K562 (cell line): Measurements from ENCODE around the gene NT5DC4. TPM values are rescaled to one million over a fixed set of nuclear protein-coding genes. Genes with fewer than 3 reads are reported as not detected.

Experiments
- MTA3 ChIP-seq: fragments of 450-650 bp; formaldehyde crosslinking; IDR thresholded peaks from 2 replicates; pipeline ENCODE4 v1.6.1; 2017; ENCODE audit warnings: mild to moderate bottlenecking, borderline replicate concordance
- RNF2 ChIP-seq: sonication (generic); IDR thresholded peaks from 2 replicates; pipeline ENCODE4 v1.6.1; 2016
- SMARCE1 ChIP-seq: fragments of 450-650 bp; IDR thresholded peaks from 2 replicates; pipeline ENCODE4 v1.7.1; 2016; ENCODE audit warnings: mild to moderate bottlenecking
- TCF7 ChIP-seq: sonication (generic); IDR thresholded peaks from 2 replicates; pipeline ENCODE4 v1.6.1; 2016; ENCODE audit warnings: antibody characterized with exemption, borderline replicate concordance
- polyA plus RNA-seq, 8 experiments: library from polyadenylated mRNA; depleted of rRNA in 4 of 8; stranded (reverse) in 5 of 8; unstranded in 3 of 8; fragments of >200 nt; fragmentation: Nextera tagmentation in 2 of 8; fragmentation: Illumina TruSeq in 1 of 8; extraction: Ambion mirVana in 2 of 8; extraction: Trizol in 1 of 8; gene quantifications; 2 replicates each; pipeline versions ENCODE4 v1.2.1 to v1.2.3, GENCODE V29; 2011 to 2014; ENCODE audit warnings: inconsistent platforms in 1 of 8, missing spikeins in 1 of 8
- total RNA-seq, 7 experiments: library from RNA; depleted of rRNA in 6 of 7; stranded (reverse); fragments of >200 nt in 6 of 7; fragmentation: Illumina TruSeq in 2 of 7; extraction: Trizol in 2 of 7; gene quantifications; 2 replicates each; pipeline versions ENCODE4 v1.2.1 to v1.2.3, GENCODE V29; 2011 to 2021; ENCODE audit warnings: low replicate concordance in 1 of 7
- TF ChIP-seq, protein P1 (sequence below), 2 experiments: fragments of 450-650 bp in 1 of 2; IDR thresholded peaks; 2 replicates each; pipeline ENCODE4 v1.6.1; 2011 to 2017; ENCODE audit warnings: low read depth in 2 of 2, antibody characterized with exemption in 1 of 2, borderline replicate concordance in 1 of 2, low read length in 1 of 2, mild to moderate bottlenecking in 1 of 2, mixed read lengths in 1 of 2; ENCODE audit not compliant: control insufficient read depth in 1 of 2
- TF ChIP-seq, protein P2 (sequence below): fragments of 450-650 bp; IDR thresholded peaks from 2 replicates; pipeline ENCODE4 v1.6.1; 2016; ENCODE audit warnings: mild to moderate bottlenecking
- TF ChIP-seq, protein P3 (sequence below), 2 experiments: fragments of 150-350 bp in 1 of 2; IDR thresholded peaks; 2 replicates each; pipeline ENCODE4 v1.6.1; 2012 to 2016; ENCODE audit warnings: low read depth in 2 of 2, low read length in 2 of 2, mild to moderate bottlenecking in 1 of 2, moderate library complexity in 1 of 2
- TF ChIP-seq, protein P4 (sequence below), 2 experiments: fragments of 450-650 bp; IDR thresholded peaks; 2 replicates each; pipeline ENCODE4 v1.6.1; 2018; ENCODE audit warnings: mild to moderate bottlenecking in 2 of 2, low read depth in 1 of 2; ENCODE audit not compliant: partially characterized antibody in 2 of 2
- TF ChIP-seq, protein P5 (sequence below): sonication (generic); formaldehyde crosslinking; IDR thresholded peaks from 2 replicates; pipeline ENCODE4 v1.9.0; 2022; ENCODE audit warnings: mild to moderate bottlenecking, missing genetic modification reagents

The NT5DC4 gene
- total and polyA plus RNA-seq, 9 of the 15 experiments (the other 6 are each of a cell fraction or from before 2014, with no cell fraction given): 0.44 to 6.9 (median 2.5) TPM

DNA sequence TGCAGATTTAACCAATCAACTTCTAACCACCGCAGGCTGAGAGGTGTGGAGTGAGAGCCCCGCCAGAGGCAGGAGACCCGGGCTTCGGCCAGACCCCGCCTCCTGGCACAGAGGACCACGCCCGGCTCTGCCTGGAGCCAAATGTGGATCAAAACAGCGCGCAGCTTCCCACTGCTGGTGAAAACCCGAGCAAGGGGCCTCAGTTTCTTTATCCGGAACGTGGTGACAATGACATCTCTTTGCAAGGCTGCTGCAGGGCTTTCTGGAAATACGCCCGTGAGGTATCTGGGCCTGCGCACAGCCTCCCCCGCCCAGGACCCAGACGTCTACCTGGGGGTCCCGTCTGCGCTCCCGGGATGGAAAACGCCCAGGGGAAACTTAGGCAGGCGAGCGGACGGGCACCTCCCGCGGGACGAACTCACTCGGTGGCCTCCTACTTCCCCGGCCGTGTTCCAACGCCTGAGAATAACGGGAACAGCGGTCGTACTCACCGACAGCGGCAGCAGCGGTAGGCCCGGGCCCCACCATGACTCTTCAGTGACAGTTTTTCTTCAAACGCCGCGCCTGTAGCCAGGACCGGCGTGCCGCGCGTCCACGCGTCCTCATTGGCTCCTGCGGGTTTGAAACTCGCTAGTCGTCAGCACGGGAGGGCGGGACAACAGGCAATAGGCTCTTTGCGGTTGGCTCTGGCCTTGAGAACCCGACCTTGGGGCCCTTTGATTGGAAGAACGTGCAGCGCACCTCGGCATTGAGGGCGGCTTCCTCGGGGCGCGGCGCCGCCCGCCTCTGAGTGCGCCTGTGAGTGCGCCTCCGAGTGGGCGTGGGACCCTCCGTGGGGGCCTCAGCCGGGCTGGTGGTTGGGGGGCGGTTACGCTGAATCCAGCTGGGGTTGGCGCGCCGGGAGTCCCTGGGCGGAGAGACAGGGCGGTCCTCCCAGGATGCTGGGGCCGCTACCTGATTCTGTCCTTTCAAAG lies 43.5 kb downstream of the NT5DC4 start, which contains the start of gene CKAP2L (continued):
- TF ChIP-seq, protein P1, sequence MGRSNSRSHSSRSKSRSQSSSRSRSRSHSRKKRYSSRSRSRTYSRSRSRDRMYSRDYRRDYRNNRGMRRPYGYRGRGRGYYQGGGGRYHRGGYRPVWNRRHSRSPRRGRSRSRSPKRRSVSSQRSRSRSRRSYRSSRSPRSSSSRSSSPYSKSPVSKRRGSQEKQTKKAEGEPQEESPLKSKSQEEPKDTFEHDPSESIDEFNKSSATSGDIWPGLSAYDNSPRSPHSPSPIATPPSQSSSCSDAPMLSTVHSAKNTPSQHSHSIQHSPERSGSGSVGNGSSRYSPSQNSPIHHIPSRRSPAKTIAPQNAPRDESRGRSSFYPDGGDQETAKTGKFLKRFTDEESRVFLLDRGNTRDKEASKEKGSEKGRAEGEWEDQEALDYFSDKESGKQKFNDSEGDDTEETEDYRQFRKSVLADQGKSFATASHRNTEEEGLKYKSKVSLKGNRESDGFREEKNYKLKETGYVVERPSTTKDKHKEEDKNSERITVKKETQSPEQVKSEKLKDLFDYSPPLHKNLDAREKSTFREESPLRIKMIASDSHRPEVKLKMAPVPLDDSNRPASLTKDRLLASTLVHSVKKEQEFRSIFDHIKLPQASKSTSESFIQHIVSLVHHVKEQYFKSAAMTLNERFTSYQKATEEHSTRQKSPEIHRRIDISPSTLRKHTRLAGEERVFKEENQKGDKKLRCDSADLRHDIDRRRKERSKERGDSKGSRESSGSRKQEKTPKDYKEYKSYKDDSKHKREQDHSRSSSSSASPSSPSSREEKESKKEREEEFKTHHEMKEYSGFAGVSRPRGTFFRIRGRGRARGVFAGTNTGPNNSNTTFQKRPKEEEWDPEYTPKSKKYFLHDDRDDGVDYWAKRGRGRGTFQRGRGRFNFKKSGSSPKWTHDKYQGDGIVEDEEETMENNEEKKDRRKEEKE (IDR thresholded peaks at IDR 0.05; ENCODE audit: borderline replicate concordance in 1 of 2, control insufficient read depth in 1 of 2, low read depth in 2 of 2, low read length in 1 of 2): no peak
- TF ChIP-seq SMARCE1 (no peak), TCF7 (0 out of 2 replicates have a peak, but pooled peaks have one; percentile 8), RNF2 (peak; percentile 73; the same call in 1 of the 2 replicates), MTA3 (peak; percentile 56; the same call in 1 of the 2 replicates)
- TF ChIP-seq, protein P2, sequence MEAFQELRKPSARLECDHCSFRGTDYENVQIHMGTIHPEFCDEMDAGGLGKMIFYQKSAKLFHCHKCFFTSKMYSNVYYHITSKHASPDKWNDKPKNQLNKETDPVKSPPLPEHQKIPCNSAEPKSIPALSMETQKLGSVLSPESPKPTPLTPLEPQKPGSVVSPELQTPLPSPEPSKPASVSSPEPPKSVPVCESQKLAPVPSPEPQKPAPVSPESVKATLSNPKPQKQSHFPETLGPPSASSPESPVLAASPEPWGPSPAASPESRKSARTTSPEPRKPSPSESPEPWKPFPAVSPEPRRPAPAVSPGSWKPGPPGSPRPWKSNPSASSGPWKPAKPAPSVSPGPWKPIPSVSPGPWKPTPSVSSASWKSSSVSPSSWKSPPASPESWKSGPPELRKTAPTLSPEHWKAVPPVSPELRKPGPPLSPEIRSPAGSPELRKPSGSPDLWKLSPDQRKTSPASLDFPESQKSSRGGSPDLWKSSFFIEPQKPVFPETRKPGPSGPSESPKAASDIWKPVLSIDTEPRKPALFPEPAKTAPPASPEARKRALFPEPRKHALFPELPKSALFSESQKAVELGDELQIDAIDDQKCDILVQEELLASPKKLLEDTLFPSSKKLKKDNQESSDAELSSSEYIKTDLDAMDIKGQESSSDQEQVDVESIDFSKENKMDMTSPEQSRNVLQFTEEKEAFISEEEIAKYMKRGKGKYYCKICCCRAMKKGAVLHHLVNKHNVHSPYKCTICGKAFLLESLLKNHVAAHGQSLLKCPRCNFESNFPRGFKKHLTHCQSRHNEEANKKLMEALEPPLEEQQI: peak; percentile 97
- TF ChIP-seq, protein P3, sequence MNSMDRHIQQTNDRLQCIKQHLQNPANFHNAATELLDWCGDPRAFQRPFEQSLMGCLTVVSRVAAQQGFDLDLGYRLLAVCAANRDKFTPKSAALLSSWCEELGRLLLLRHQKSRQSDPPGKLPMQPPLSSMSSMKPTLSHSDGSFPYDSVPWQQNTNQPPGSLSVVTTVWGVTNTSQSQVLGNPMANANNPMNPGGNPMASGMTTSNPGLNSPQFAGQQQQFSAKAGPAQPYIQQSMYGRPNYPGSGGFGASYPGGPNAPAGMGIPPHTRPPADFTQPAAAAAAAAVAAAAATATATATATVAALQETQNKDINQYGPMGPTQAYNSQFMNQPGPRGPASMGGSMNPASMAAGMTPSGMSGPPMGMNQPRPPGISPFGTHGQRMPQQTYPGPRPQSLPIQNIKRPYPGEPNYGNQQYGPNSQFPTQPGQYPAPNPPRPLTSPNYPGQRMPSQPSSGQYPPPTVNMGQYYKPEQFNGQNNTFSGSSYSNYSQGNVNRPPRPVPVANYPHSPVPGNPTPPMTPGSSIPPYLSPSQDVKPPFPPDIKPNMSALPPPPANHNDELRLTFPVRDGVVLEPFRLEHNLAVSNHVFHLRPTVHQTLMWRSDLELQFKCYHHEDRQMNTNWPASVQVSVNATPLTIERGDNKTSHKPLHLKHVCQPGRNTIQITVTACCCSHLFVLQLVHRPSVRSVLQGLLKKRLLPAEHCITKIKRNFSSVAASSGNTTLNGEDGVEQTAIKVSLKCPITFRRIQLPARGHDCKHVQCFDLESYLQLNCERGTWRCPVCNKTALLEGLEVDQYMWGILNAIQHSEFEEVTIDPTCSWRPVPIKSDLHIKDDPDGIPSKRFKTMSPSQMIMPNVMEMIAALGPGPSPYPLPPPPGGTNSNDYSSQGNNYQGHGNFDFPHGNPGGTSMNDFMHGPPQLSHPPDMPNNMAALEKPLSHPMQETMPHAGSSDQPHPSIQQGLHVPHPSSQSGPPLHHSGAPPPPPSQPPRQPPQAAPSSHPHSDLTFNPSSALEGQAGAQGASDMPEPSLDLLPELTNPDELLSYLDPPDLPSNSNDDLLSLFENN (IDR thresholded peaks at IDR 0.05; ENCODE audit: low read depth in 2 of 2, low read length in 2 of 2): no peak
- TF ChIP-seq, protein P4, sequence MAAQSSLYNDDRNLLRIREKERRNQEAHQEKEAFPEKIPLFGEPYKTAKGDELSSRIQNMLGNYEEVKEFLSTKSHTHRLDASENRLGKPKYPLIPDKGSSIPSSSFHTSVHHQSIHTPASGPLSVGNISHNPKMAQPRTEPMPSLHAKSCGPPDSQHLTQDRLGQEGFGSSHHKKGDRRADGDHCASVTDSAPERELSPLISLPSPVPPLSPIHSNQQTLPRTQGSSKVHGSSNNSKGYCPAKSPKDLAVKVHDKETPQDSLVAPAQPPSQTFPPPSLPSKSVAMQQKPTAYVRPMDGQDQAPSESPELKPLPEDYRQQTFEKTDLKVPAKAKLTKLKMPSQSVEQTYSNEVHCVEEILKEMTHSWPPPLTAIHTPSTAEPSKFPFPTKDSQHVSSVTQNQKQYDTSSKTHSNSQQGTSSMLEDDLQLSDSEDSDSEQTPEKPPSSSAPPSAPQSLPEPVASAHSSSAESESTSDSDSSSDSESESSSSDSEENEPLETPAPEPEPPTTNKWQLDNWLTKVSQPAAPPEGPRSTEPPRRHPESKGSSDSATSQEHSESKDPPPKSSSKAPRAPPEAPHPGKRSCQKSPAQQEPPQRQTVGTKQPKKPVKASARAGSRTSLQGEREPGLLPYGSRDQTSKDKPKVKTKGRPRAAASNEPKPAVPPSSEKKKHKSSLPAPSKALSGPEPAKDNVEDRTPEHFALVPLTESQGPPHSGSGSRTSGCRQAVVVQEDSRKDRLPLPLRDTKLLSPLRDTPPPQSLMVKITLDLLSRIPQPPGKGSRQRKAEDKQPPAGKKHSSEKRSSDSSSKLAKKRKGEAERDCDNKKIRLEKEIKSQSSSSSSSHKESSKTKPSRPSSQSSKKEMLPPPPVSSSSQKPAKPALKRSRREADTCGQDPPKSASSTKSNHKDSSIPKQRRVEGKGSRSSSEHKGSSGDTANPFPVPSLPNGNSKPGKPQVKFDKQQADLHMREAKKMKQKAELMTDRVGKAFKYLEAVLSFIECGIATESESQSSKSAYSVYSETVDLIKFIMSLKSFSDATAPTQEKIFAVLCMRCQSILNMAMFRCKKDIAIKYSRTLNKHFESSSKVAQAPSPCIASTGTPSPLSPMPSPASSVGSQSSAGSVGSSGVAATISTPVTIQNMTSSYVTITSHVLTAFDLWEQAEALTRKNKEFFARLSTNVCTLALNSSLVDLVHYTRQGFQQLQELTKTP (IDR thresholded peaks at IDR 0.05; ENCODE audit: low read depth in 1 of 2, partially characterized antibody in 2 of 2): peak in 1 of 2 experiments; percentile 69
- TF ChIP-seq, protein P5, sequence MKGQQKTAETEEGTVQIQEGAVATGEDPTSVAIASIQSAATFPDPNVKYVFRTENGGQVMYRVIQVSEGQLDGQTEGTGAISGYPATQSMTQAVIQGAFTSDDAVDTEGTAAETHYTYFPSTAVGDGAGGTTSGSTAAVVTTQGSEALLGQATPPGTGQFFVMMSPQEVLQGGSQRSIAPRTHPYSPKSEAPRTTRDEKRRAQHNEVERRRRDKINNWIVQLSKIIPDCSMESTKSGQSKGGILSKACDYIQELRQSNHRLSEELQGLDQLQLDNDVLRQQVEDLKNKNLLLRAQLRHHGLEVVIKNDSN (CRISPR knock-in tag): peak; percentile 44
